Tibial nerve (tissue), 4 donors: ENCODE results near the gene PCDHB9.

ENCODE experiments used
- CTCF ChIP-seq, 5 experiments: fragments of 200-600 bp in 3 of 5; fragments of 450-650 bp in 2 of 5; sonication (generic) in 3 of 5; IDR thresholded peaks; one replicate each; pipeline ENCODE4 v1.5.1; 2016 to 2019; ENCODE audit warnings: antibody characterized with exemption in 5 of 5, mild to moderate bottlenecking in 3 of 5, moderate library complexity in 2 of 5
- EP300 ChIP-seq, 2 donors: sonication (generic); formaldehyde crosslinking; IDR thresholded peaks; one replicate each; pipeline ENCODE4 v1.6.1; 2017; ENCODE audit warnings: antibody characterized with exemption in 2 of 2, mild to moderate bottlenecking in 1 of 2
- POLR2A ChIP-seq, 2 donors: fragments of 450-650 bp; IDR thresholded peaks; one replicate each; pipeline ENCODE4 v1.6.1; 2017; ENCODE audit warnings: antibody characterized with exemption in 2 of 2, mild to moderate bottlenecking in 2 of 2, moderate library complexity in 2 of 2

GRCh38 chr5:141236516-141237313 lies 49.8 kb downstream of the PCDHB9 start:
- no peak for TF ChIP-seq CTCF (IDR thresholded peaks at IDR 0.05)
- TF ChIP-seq POLR2A (IDR thresholded peaks at IDR 0.05): no peak
- no peak for TF ChIP-seq EP300 (IDR thresholded peaks at IDR 0.05)
